Thyroid gland (tissue), 4 donors: ENCODE data around the gene TNKS2. TPM values are rescaled to one million over a fixed set of nuclear protein-coding genes. Genes with fewer than 3 reads are reported as not detected.

Experiments
- DNase-seq, 2 donors: peaks; one replicate each; pipeline ENCODE4 v3.0.0-alpha.2; 2019
- H3K27ac ChIP-seq, 3 donors: fragments of 200-600 bp; sonication (generic); 1 replicate in 2 of 3; 2 replicates in 1 of 3; pipeline ENCODE4 v1.5.1; 2016 to 2019; ENCODE audit warnings: mild to moderate bottlenecking in 1 of 3, moderate library complexity in 1 of 3
- H3K27me3 ChIP-seq: fragments of 200-600 bp; sonication (generic); one replicate; pipeline ENCODE4 v1.5.1; 2019
- H3K36me3 ChIP-seq, 2 donors: fragments of 200-600 bp; sonication (generic); one replicate each; pipeline ENCODE4 v1.5.1; 2016 to 2019
- H3K4me1 ChIP-seq, 2 donors: fragments of 200-600 bp; sonication (generic); one replicate each; pipeline ENCODE4 v1.5.1; 2017 to 2019
- H3K4me3 ChIP-seq, 3 donors: fragments of 200-600 bp; sonication (generic); replicated peaks in 1 of 3; 1 replicate in 2 of 3; 2 replicates in 1 of 3; pipeline ENCODE4 v1.5.1; 2016; ENCODE audit warnings: mild to moderate bottlenecking in 1 of 3
- H3K9me3 ChIP-seq: fragments of 200-600 bp; sonication (generic); one replicate; pipeline ENCODE4 v1.5.1; 2017
- POLR2A ChIP-seq, 2 donors: fragments of 450-650 bp; IDR thresholded peaks; one replicate each; pipeline ENCODE4 v1.6.1; 2017; ENCODE audit warnings: antibody characterized with exemption in 2 of 2, mild to moderate bottlenecking in 2 of 2, moderate library complexity in 1 of 2
- WGBS, 2 donors: methylation state at CpG; one replicate each; pipeline ENCODE4 v1.1.5; 2017; 5-methylcytosine and 5-hydroxymethylcytosine counted together
- intact Hi-C: fragments of 100-400 bp; cut with DNase I; formaldehyde crosslinking; loops from one replicate; pipeline ENCODE4 v1.15.1; 2023
- total RNA-seq, 4 donors: library from RNA; depleted of rRNA; stranded (reverse); fragments of >200 nt; gene quantifications; one replicate each; pipeline ENCODE4 v1.2.3, GENCODE V29; 2016
- TF ChIP-seq, protein P1 (sequence below), 6 experiments: fragments of 200-600 bp in 3 of 6; fragments of 450-650 bp in 3 of 6; sonication (generic) in 3 of 6; IDR thresholded peaks; one replicate each; pipeline ENCODE4 v1.5.1; 2016 to 2019; ENCODE audit warnings: antibody characterized with exemption in 6 of 6, mild to moderate bottlenecking in 2 of 6, inconsistent platforms in 1 of 6, moderate library complexity in 1 of 6

The TNKS2 gene
- total RNA-seq, 4 donors from 2014 or later, result 56.5 to 99.7 (median 66.1) TPM

DNA sequence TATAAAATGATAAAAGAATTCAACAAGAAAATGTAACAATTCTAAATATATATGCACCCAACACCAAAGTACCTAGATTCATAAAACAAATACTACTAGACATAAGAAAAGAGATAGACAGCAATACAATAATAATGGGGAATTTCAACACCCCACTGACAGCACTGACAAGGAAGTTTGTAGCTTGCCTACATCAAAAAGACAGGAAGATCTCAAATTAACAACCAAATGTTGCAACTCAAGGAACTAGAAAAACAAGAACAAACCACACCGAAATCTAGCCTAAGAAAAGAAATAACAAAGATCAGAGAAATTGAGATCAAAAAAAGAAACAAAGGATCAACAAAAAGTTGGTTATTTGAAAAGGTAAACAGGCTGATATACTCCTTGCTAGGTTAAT, 36.5 kb upstream of the TNKS2 start:
- TF ChIP-seq, protein P1, sequence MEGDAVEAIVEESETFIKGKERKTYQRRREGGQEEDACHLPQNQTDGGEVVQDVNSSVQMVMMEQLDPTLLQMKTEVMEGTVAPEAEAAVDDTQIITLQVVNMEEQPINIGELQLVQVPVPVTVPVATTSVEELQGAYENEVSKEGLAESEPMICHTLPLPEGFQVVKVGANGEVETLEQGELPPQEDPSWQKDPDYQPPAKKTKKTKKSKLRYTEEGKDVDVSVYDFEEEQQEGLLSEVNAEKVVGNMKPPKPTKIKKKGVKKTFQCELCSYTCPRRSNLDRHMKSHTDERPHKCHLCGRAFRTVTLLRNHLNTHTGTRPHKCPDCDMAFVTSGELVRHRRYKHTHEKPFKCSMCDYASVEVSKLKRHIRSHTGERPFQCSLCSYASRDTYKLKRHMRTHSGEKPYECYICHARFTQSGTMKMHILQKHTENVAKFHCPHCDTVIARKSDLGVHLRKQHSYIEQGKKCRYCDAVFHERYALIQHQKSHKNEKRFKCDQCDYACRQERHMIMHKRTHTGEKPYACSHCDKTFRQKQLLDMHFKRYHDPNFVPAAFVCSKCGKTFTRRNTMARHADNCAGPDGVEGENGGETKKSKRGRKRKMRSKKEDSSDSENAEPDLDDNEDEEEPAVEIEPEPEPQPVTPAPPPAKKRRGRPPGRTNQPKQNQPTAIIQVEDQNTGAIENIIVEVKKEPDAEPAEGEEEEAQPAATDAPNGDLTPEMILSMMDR (IDR thresholded peaks at IDR 0.05), result no peak
- TF ChIP-seq POLR2A (IDR thresholded peaks at IDR 0.05), result no peak
- no peaks in the 10 kb centered on the region for H3K4me1 ChIP-seq
- DNase-seq, result no peak
- no peak overlapping the region for H3K27ac ChIP-seq
- 67 to 79% methylated on average over 1 of the region's 1 CpG for WGBS, 2 donors
- H3K27me3 ChIP-seq, result no peaks in the 10 kb centered on the region
- H3K36me3 ChIP-seq, result no peaks in the 10 kb centered on the region
- intact Hi-C loops, result no loop called here
- H3K9me3 ChIP-seq, result no peaks in the 10 kb centered on the region
- H3K4me3 ChIP-seq, result no peak overlapping the region

DNA sequence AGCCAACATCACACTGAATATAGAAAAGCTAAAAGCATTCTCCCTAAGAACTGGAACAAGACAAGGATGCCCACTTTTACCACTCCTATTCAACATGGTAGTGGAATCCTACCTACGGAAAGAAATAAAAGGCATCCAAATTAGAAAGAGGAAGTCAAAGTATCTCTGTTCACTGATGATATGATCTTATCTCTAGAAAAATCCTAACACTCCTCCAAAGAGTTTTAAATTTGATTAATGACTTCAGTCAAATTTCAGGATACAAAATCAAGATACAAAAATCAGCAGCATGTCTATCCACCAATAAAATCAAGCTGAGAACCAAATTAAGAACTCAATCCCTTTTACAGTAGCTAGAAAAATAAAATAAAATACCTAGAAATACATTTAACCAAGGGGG, 35.3 kb upstream of the TNKS2 start:
- Histone ChIP-seq H3K9me3 (no peaks in the 10 kb centered on the region), H3K27ac (no peak overlapping the region), H3K36me3 (no peaks in the 10 kb centered on the region), H3K27me3 (no peaks in the 10 kb centered on the region), H3K4me1 (no peaks in the 10 kb centered on the region), H3K4me3 (no peak overlapping the region)
- TF ChIP-seq, protein P1 (IDR thresholded peaks at IDR 0.05), result no peak
- no peak for TF ChIP-seq POLR2A (IDR thresholded peaks at IDR 0.05)
- intact Hi-C loops, result no loop called here
- WGBS, 2 donors, result 79 to 81% methylated on average over 1 of the region's 1 CpG
- no peak for DNase-seq

DNA sequence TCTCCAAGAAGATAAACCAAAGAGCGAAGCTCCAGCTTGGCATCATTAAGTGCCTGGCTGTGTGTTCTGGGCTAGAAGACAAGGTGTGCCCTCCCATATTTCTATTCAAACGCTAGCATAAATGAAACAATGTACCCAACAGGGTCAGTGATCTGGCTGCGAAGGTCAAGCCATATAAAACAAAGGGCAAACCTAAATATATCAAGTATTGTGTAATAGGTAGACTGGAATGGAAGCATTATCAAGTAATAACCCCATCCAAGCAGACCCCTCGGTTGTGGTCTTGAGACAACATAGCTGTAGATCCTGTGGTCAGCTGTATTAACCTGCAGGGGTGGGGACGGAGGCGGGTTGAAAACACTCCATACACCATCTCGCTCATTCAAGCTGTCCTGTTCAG, 31.6 kb upstream of the TNKS2 start:
- no peak overlapping the region for H3K27ac ChIP-seq
- WGBS, 2 donors, result 89 to 91% methylated on average over 7 of the region's 7 CpGs
- no peaks in the 10 kb centered on the region for H3K4me1 ChIP-seq
- H3K27me3 ChIP-seq, result no peaks in the 10 kb centered on the region
- TF ChIP-seq, protein P1 (IDR thresholded peaks at IDR 0.05), result no peak
- no peak for TF ChIP-seq POLR2A (IDR thresholded peaks at IDR 0.05)
- no peak for DNase-seq
- H3K36me3 ChIP-seq, result no peaks in the 10 kb centered on the region
- intact Hi-C loops, result no loop called here
- no peaks in the 10 kb centered on the region for H3K9me3 ChIP-seq
- no peak overlapping the region for H3K4me3 ChIP-seq

DNA sequence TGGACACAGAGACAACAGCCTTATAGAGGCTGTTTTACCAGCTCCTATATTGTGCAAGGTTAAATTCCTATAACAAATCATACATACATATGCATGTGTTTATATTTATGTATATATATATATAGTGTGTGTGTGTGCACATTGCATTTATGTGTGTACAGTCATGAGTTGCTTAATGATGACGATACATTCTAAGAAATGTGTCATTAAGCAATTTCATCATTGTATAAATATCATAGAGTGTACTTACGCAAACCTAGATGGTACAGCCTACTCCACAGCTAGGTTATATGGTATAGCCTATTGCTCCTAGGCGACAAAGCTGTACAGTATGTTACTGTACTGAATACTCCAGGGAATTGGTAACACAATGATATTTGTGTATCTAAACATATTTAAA, 30.1 kb upstream of the TNKS2 start:
- no peak overlapping the region for H3K4me3 ChIP-seq
- TF ChIP-seq POLR2A (IDR thresholded peaks at IDR 0.05), result no peak
- TF ChIP-seq, protein P1 (IDR thresholded peaks at IDR 0.05), result no peak
- H3K27ac ChIP-seq, result no peak overlapping the region
- no peak for DNase-seq
- intact Hi-C loops, result no loop called here
- H3K36me3 ChIP-seq, result no peaks in the 10 kb centered on the region
- H3K9me3 ChIP-seq, result no peaks in the 10 kb centered on the region
- no peaks in the 10 kb centered on the region for H3K4me1 ChIP-seq
- H3K27me3 ChIP-seq, result no peaks in the 10 kb centered on the region
- WGBS, 2 donors, result 91 to 94% methylated on average over 3 of the region's 3 CpGs

DNA sequence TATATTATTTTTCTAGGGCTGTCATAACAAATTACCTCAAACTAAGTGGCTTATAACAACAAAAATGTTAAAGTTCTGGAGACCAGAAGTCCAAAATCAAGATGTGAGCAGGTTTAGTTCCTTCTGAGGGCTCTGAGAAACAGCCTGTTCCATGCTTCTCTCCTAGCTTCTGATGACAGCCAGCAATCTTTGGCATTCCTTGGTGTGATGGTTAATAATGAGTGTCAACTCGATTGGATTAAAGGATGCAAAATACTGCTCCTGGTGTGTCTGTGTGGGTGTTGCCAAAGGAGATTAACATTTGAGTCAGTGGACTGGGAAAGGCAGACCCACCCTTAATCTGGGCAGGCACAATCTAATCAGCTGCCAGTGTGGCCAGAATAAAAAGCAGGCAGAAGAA, 26.3 kb upstream of the TNKS2 start:
- no peak overlapping the region for H3K27ac ChIP-seq
- no peak overlapping the region for H3K4me3 ChIP-seq
- DNase-seq, result no peak
- 71 to 75% methylated on average over 1 of the region's 1 CpG for WGBS, 2 donors
- no peaks in the 10 kb centered on the region for H3K9me3 ChIP-seq
- no peaks in the 10 kb centered on the region for H3K36me3 ChIP-seq
- intact Hi-C loops, result no loop called here
- no peaks in the 10 kb centered on the region for H3K4me1 ChIP-seq
- TF ChIP-seq, protein P1 (IDR thresholded peaks at IDR 0.05), result no peak
- TF ChIP-seq POLR2A (IDR thresholded peaks at IDR 0.05), result no peak
- H3K27me3 ChIP-seq, result no peaks in the 10 kb centered on the region
